Activated CD4-positive, CD25-positive, alpha-beta regulatory T cell treated with anti-CD3 and anti-CD28 coated beads, Interleukin-2, amount 50 U/mL, for 72 hours (primary cell): Measurements from ENCODE around the gene GRK2.
A peak's percentile ranks its signal among the peaks of the same experiment; 100 is the strongest.

Experiments used
- DNase-seq: peaks from one replicate; pipeline ENCODE4 v3.0.0; 2021

The GRK2 gene

GRCh38 chr11:67271541-67272284 is 5.4 kb downstream of the GRK2 start:
- peak; percentile 65 for DNase-seq

- no peak for DNase-seq
Measured at GRCh38 chr11:67272327-67273259, 6.3 kb downstream of the GRK2 start.

- DNase-seq, result no peak
Measured at GRCh38 chr11:67273260-67273990, 7.2 kb downstream of the GRK2 start.

- no peak for DNase-seq
Measured at GRCh38 chr11:67274768-67275605, 8.7 kb downstream of the GRK2 start.

- no peak for DNase-seq
Measured at GRCh38 chr11:67275606-67276409, 9.5 kb downstream of the GRK2 start.

- DNase-seq, result no peak
Measured at GRCh38 chr11:67276781-67277230, 10.5 kb downstream of the GRK2 start.

- peak; percentile 79 for DNase-seq
Measured at GRCh38 chr11:67277231-67277961, 11.1 kb downstream of the GRK2 start.

GRCh38 chr11:67278135-67278938 is 12.1 kb downstream of the GRK2 start:
- DNase-seq, result no peak

- no peak for DNase-seq
Measured at GRCh38 chr11:67278939-67279588, 12.8 kb downstream of the GRK2 start.

GRCh38 chr11:67279589-67280340 is 13.5 kb downstream of the GRK2 start:
- DNase-seq, result no peak

- no peak for DNase-seq
Measured at GRCh38 chr11:67280341-67280787, 14.1 kb downstream of the GRK2 start.

- no peak for DNase-seq
Measured at GRCh38 chr11:67280788-67281551, 14.7 kb downstream of the GRK2 start.

- DNase-seq, result no peak
Measured at GRCh38 chr11:67281552-67282150, 15.4 kb downstream of the GRK2 start.

- DNase-seq, result no peak
Measured at GRCh38 chr11:67282155-67282875, 16.0 kb downstream of the GRK2 start.

- no peak for DNase-seq
Measured at GRCh38 chr11:67282876-67283371, 16.7 kb downstream of the GRK2 start.

GRCh38 chr11:67283481-67283963 is 17.2 kb downstream of the GRK2 start:
- DNase-seq, result no peak
